HUES6 (cell line): ENCODE results near the gene GALNTL6.
"Not testable (repeated sequence)": the region's sequence is repeated elsewhere in the genome, so short reads cannot be mapped to it uniquely, and the experiment has no call there.

Experiments used
- H3K27ac ChIP-seq: 2 replicates; pipeline ENCODE4 v1.7.0; 2013; ENCODE audit warnings: low read depth, mild to moderate bottlenecking, low read length, inconsistent platforms
- H3K27me3 ChIP-seq: 2 replicates; pipeline ENCODE4 v1.6.1; 2013; ENCODE audit warnings: low read length; ENCODE audit not compliant: control insufficient read depth, insufficient read depth
- H3K36me3 ChIP-seq: 2 replicates; pipeline ENCODE4 v1.6.1; 2013; ENCODE audit warnings: low read length; ENCODE audit not compliant: control insufficient read depth, insufficient read depth
- H3K4me1 ChIP-seq: 2 replicates; pipeline ENCODE4 v1.6.1; 2013; ENCODE audit warnings: low read length; ENCODE audit not compliant: control insufficient read depth, insufficient read depth
- H3K4me3 ChIP-seq: 2 replicates; pipeline ENCODE4 v1.5.1; 2013; ENCODE audit warnings: low read depth, low read length
- H3K9ac ChIP-seq: one replicate; pipeline ENCODE4 v1.6.1; 2013; ENCODE audit warnings: mild to moderate bottlenecking, low read length
- H3K9me3 ChIP-seq: 2 replicates; pipeline ENCODE4 v1.6.1; 2013; ENCODE audit warnings: low read depth, low read length; ENCODE audit not compliant: control insufficient read depth, insufficient read depth

The GALNTL6 gene

DNA sequence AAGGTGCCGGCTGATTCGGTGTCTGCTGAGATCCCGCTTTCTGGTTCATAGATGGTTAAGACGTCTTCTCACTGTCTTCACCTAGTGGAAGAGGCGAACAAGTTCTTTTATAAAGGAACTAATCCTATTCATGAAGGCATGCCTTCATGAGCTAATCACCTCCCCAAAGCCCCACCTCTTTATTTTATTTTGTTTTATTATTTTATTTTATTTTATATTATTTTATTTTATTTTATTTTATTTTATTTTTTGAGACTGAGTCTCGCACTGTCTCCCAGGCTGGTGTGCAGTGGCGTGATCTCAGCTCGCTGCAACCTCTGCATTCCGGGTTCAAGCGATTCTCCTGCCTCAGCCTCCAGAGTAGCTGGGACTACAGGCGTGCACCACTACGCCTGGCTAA, 615.8 kb downstream of the GALNTL6 start:
- not testable (repeated sequence) for H3K4me1 ChIP-seq

DNA sequence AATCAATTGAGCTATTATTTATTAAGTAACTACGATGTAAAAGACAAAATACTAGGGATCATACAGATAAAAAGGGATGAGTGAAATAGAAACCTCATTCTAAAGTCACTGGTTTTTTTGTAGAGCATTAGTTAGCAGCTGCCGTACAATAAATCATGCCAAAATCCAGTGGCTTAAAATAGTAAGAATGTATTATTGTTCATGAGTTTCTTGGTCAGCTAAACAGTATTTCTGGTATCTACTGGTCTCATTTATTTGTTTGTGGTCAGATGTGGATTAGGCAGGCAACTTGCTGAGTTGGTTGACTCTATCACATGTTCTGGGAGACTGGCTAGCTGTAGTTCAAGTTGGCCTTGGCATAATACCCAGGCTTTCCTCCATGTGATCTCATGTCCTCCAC, 667.3 kb downstream of the GALNTL6 start:
- H3K4me3 ChIP-seq, result no peak overlapping the region
- no peak overlapping the region for H3K27ac ChIP-seq
- H3K27me3 ChIP-seq, result no peaks in the 10 kb centered on the region
- no peak overlapping the region for H3K9ac ChIP-seq
- peaks cover 16% of the 10 kb centered on the region for H3K9me3 ChIP-seq
- H3K4me1 ChIP-seq, result no peaks in the 10 kb centered on the region
- no peaks in the 10 kb centered on the region for H3K36me3 ChIP-seq

More for the DNA sequence above, 615.8 kb downstream of the GALNTL6 start:
- not testable (repeated sequence) for H3K4me3 ChIP-seq, H3K27ac ChIP-seq, H3K9me3 ChIP-seq, H3K9ac ChIP-seq, H3K36me3 ChIP-seq, H3K27me3 ChIP-seq

DNA sequence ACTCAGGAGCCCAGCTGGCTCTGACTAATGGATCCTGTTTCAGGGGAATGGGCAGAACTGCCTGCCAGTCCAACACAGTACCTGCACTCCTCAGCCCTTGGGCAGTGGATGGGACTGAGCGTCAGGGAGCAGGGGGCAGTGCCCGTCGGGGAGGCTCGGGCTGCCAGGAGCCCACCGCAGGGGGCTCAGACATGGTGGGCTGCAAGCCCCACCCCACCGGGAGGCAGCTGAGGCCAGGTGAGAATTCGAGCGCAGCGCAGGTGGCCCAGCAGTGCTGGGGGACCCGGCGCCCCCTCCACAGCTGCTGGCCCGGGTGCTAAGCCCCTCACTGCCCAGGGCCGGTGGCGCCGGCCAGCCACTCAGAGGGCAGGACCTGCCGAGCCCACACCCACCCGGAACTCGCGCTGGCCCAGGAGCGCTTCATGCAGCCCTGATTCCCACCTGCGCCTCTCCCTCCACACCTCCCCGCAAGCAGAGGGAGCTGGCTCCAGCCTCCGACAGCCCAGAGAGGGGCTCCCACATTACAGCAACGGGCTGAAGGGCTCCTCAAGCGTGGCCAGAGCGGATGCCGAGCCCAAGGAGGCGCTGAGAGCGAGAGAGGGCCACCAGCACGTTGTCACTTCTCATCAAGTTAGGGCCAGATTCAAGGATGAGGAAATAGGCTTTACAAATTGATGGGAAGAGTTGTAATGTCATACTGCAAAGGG, 668.8 kb downstream of the GALNTL6 start:
- no peaks in the 10 kb centered on the region for H3K36me3 ChIP-seq

DNA sequence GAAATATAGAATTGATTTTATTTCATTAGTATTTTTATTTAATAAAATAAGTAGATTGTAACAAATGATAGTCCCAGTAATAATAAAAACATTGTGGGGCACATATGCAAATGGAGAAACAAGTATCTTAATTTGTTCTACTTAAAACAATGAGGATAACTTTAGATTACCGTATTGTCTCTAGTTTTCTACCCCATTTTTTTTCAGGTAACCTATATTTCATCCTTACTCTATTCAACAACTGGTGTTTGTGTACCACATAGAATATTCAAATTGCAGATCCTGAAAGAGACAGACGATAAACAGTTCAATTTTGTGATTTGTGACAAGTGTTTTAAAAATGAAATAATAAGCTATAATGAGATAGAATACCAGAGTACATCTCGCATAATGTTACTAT, 671.8 kb downstream of the GALNTL6 start:
- no peak overlapping the region for H3K27ac ChIP-seq
- H3K4me1 ChIP-seq, result peaks cover 5% of the 10 kb centered on the region

More for the DNA sequence above, 668.8 kb downstream of the GALNTL6 start:
- Histone ChIP-seq H3K9ac (no peak overlapping the region), H3K27me3 (no peaks in the 10 kb centered on the region), H3K4me3 (no peak overlapping the region), H3K9me3 (peaks cover 16% of the 10 kb centered on the region), H3K4me1 (peaks cover 5% of the 10 kb centered on the region), H3K27ac (no peak overlapping the region)

DNA sequence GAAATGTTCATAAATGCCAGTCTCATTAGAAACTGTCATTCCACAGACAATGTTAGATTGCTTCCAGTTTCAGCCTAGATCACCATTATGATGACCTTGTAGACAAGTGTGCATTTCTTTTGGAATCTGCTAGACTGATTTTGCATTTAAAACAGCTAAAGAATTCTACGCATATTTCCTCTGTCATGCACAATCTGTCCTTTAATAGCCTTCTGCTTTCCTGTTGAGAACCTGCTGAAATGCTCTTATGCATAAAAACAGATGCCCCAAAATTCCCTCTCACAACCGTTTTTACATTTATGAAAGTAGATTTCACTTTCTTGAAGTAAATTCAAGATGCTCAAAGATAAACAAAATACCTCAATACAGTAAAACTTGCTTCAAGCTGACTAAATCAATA, 673.3 kb downstream of the GALNTL6 start:
- H3K4me3 ChIP-seq, result no peak overlapping the region
- no peaks in the 10 kb centered on the region for H3K36me3 ChIP-seq
- H3K9ac ChIP-seq, result no peak overlapping the region
- no peak overlapping the region for H3K27ac ChIP-seq
- peaks cover 11% of the 10 kb centered on the region for H3K9me3 ChIP-seq
- no peaks in the 10 kb centered on the region for H3K27me3 ChIP-seq
- H3K4me1 ChIP-seq, result peaks cover 5% of the 10 kb centered on the region

More for the DNA sequence above, 671.8 kb downstream of the GALNTL6 start:
- Histone ChIP-seq H3K9ac (no peak overlapping the region), H3K9me3 (peaks cover 16% of the 10 kb centered on the region), H3K4me3 (no peak overlapping the region), H3K36me3 (no peaks in the 10 kb centered on the region), H3K27me3 (no peaks in the 10 kb centered on the region)

DNA sequence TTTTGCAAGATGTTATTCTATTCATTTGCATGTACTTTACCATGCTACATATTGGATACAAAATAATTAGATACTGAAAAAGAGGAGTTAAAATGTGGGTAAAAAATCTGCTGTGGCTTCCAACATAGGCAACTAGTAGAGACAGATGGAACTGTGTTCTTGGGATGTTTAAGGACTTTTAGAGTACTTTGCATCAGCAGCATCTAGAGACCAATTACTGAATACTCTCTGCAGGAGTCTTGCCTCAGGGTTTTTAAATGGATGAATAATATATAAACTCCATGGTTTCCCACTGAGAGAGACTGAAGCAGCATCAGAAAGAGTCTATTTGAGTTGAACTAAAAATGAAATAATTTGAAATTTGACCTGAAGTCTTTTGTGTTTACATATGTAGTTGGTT, 676.7 kb downstream of the GALNTL6 start:
- no peaks in the 10 kb centered on the region for H3K27me3 ChIP-seq
- H3K4me3 ChIP-seq, result no peak overlapping the region

DNA sequence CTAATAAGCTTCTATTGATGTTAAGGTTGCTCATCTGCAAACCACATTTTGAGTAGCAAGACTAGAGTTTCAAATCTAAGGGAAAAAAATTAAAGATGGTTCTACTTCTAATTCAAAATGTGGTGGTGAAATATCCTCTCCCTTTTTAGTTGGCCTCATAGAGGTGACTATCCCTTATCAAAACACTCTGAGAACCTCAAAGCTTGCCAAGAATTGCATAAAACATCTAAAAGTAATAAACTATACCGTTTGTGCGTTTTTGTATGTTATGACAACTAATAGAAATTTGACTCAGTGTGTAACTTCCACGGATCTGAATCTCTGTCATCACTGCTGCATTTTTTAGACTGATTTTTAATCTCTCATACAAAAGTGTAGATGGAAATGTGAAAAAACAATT, 682.6 kb downstream of the GALNTL6 start:
- no peak overlapping the region for H3K9ac ChIP-seq
- H3K27ac ChIP-seq, result no peak overlapping the region
- no peak overlapping the region for H3K4me3 ChIP-seq
- H3K36me3 ChIP-seq, result no peaks in the 10 kb centered on the region
- H3K9me3 ChIP-seq, result no peaks in the 10 kb centered on the region
- no peaks in the 10 kb centered on the region for H3K27me3 ChIP-seq
- H3K4me1 ChIP-seq, result no peaks in the 10 kb centered on the region

More for the DNA sequence above, 676.7 kb downstream of the GALNTL6 start:
- Histone ChIP-seq H3K9me3 (no peaks in the 10 kb centered on the region), H3K4me1 (peaks cover 5% of the 10 kb centered on the region), H3K9ac (no peak overlapping the region), H3K36me3 (no peaks in the 10 kb centered on the region), H3K27ac (no peak overlapping the region)

DNA sequence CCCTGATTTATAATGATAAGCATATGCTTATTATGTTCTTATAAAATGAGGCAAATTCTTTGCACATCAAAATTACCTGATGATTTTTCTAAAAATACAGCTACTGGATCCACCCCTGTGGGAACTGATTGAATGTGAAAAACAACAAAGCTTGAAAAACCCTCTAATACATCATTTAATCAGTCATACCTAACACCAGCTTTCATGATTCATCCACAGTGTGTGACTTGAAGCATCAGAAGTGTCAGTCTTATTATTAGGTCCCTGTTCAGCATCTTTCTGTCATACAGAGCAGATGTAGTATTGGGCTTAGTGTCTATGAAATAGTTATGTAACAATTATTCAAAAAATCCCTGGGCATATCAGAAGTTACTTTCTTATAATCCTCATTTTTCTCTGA, 684.1 kb downstream of the GALNTL6 start:
- Histone ChIP-seq H3K27me3 (no peaks in the 10 kb centered on the region), H3K9ac (no peak overlapping the region), H3K27ac (no peak overlapping the region), H3K9me3 (no peaks in the 10 kb centered on the region), H3K36me3 (no peaks in the 10 kb centered on the region), H3K4me1 (no peaks in the 10 kb centered on the region), H3K4me3 (no peak overlapping the region)

DNA sequence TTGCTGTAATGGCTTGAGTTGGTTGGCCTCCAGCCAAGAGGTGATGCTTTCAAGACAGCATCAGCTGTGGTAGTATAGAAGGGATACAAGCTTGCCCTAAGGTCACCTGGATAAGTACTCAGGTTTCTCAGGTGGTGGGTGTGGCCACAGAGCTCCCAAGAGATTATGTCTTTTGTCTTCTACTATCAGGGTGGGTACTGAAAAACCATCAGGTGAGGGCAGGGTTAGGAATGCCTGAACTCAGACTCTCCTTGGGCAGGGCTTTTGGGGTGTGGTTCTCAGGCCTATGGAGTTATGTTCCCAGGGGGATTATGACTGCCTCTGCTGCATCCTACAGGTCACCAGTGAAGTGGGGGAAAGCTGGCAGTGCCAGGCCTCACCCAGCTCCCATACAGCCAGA, 700.8 kb downstream of the GALNTL6 start:
- Histone ChIP-seq H3K27me3 (no peaks in the 10 kb centered on the region), H3K9ac (no peak overlapping the region), H3K4me1 (no peaks in the 10 kb centered on the region), H3K4me3 (no peak overlapping the region), H3K27ac (no peak overlapping the region), H3K9me3 (no peaks in the 10 kb centered on the region), H3K36me3 (no peaks in the 10 kb centered on the region)

DNA sequence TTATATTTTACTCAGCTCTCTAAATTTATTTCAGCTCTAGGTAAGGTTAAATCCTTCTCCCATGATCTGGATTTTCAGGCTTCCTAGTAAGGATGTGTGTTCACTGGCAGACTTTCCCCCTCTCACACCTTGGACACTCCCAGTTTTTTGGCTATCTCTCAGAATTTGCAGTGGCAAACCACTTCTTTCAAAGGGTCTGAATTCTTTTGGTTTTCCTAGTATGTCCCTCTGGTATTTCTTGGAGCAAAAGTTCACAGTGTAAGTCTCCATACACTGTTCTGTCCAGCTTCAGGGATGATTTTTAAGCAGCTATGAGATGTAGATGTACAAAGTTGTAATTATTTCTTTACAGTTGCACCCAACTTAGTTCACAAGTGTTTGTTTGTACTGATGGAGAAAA, 701.6 kb downstream of the GALNTL6 start:
- Histone ChIP-seq H3K4me1 (no peaks in the 10 kb centered on the region), H3K27me3 (no peaks in the 10 kb centered on the region), H3K9ac (no peak overlapping the region), H3K27ac (no peak overlapping the region), H3K4me3 (no peak overlapping the region), H3K9me3 (no peaks in the 10 kb centered on the region), H3K36me3 (no peaks in the 10 kb centered on the region)

DNA sequence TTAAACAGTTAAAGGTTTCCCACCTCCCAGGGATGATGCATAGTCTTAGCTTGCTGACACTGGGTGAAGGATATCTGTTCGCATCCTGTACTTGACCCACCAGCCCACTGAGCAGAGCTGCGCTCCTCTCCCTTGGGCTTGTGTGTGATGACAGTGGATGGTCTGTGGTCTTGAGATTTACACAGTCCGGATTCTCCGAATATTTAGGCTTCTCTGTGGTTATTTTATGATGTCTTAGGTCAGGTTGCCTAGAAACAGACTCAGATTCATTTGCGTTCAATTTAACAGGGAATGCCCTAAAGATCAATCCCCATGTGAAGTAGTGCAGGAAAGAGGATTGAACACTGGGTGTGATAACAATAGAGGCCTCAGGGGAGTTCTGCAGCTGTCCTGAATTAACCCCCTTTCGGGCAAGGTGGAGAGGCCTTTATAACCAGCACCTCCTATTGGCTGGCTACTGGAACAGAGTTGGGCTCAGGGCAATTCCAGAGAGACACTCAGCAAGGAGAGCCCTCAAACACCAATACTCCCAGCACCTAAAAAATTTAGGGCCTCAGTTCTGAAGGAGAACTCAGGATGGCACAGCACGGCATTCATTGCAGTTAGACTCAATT, 702.2 kb downstream of the GALNTL6 start:
- H3K27me3 ChIP-seq, result no peaks in the 10 kb centered on the region
- H3K27ac ChIP-seq, result no peak overlapping the region
- no peaks in the 10 kb centered on the region for H3K36me3 ChIP-seq
- no peak overlapping the region for H3K4me3 ChIP-seq
- no peak overlapping the region for H3K9ac ChIP-seq
- no peaks in the 10 kb centered on the region for H3K4me1 ChIP-seq
- H3K9me3 ChIP-seq, result no peaks in the 10 kb centered on the region
